HCT116 (cell line): ENCODE measurements around the gene PRAMEF12.

ENCODE experiments used
- CEBPB ChIP-seq: IDR thresholded peaks from 2 replicates; pipeline ENCODE4 v1.6.1; 2012; ENCODE audit warnings: low read depth
- CTCF ChIP-seq, 3 experiments: fragments of 200-600 bp in 1 of 3; sonication (generic) in 1 of 3; IDR thresholded peaks in 2 of 3; conservative IDR thresholded peaks in 1 of 3; 2 replicates each; pipeline ENCODE4 v1.5.1; 2012 to 2017; ENCODE audit warnings: low read depth in 2 of 3, low read length in 2 of 3, antibody characterized with exemption in 1 of 3, borderline replicate concordance in 1 of 3, control low read depth in 1 of 3, mild to moderate bottlenecking in 1 of 3, mixed read lengths in 1 of 3, mixed run types in 1 of 3, moderate library complexity in 1 of 3; ENCODE audit not compliant: insufficient read depth in 1 of 3
- EZH2 ChIP-seq: fragments of 200-600 bp; sonication (generic); IDR thresholded peaks from 2 replicates; pipeline ENCODE4 v1.6.1; 2017; ENCODE audit warnings: antibody characterized with exemption, mixed run types
- EZH2phosphoT487 ChIP-seq: fragments of 200-600 bp; IDR thresholded peaks from 2 replicates; pipeline ENCODE4 v1.6.1; 2018; ENCODE audit warnings: antibody characterized with exemption, borderline replicate concordance
- MAX ChIP-seq: IDR thresholded peaks from 2 replicates; pipeline ENCODE4 v1.6.1; 2012
- POLR2A ChIP-seq: IDR thresholded peaks from 2 replicates; pipeline ENCODE4 v1.7.0; 2011; ENCODE audit warnings: borderline replicate concordance; ENCODE audit not compliant: insufficient read depth, insufficient read length; ENCODE audit errors: extremely low read depth
- POLR2AphosphoS5 ChIP-seq: IDR thresholded peaks from 2 replicates; pipeline ENCODE4 v1.6.1; 2011; ENCODE audit warnings: mild to moderate bottlenecking, low read depth, low read length, moderate library complexity
- TCF7L2 ChIP-seq: IDR thresholded peaks from 2 replicates; pipeline ENCODE4 v1.7.0; 2011; ENCODE audit warnings: borderline replicate concordance, inconsistent platforms; ENCODE audit not compliant: insufficient read depth, insufficient read length; ENCODE audit errors: extremely low read depth

DNA sequence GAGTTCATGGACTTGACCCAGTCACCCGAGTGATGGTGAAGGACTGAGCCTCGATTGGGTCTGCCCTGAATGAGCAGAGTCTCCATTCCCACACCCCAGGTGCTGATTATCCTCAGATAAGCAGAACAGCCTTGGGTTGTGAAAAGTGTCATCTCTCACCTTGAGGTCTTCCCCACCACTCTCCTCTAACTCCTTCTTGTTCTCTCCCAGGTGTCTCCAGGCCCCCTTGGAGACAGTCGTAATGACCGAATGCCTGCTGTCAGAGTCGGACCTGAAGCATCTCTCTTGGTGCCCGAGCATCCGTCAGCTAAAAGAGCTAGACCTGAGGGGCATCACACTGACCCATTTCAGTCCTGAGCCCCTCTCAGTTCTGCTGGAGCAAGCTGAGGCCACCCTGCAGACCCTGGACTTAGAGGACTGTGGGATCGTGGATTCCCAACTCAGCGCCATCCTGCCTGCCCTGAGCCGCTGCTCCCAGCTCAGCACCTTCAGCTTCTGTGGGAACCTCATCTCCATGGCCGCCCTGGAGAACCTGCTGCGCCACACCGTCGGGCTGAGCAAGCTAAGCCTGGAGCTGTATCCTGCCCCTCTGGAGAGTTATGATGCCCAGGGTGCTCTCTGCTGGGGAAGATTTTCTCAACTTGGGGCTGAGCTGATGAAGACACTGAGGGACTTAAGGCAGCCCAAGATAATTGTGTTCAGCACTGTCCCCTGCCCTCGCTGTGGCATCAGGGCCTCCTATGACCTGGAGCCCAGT is 3.4 kb downstream of the PRAMEF12 start:
- no peak for TF ChIP-seq POLR2AphosphoS5
- TF ChIP-seq TCF7L2, result no peak
- TF ChIP-seq CTCF (IDR thresholded peaks at IDR 0.05 in 2 of 3, conservative IDR thresholded peaks at IDR 0.05 in 1 of 3; ENCODE audit: borderline replicate concordance in 1 of 3, insufficient read depth in 1 of 3, low read depth in 2 of 3, low read length in 2 of 3), result no peak
- no peak for TF ChIP-seq CEBPB
- TF ChIP-seq MAX, result no peak
- no peak for TF ChIP-seq EZH2phosphoT487
- no peak for TF ChIP-seq EZH2
- TF ChIP-seq POLR2A, result no peak
